Kidney epithelial cell (primary cell): ENCODE measurements around the gene ASAP3. TPM values are rescaled to one million over a fixed set of nuclear protein-coding genes. Genes with fewer than 3 reads are reported as not detected.

Experiments
- DNase-seq: peaks from one replicate; pipeline ENCODE4 v3.0.0-alpha.2; 2010; ENCODE audit warnings: low read depth
- H3K27me3 ChIP-seq: 2 replicates; pipeline ENCODE4 v1.6.0; 2011; ENCODE audit warnings: low read length; ENCODE audit not compliant: control insufficient read depth, insufficient read depth
- H3K36me3 ChIP-seq: 2 replicates; pipeline ENCODE4 v1.5.1; 2011; ENCODE audit warnings: low read length; ENCODE audit not compliant: control insufficient read depth, insufficient read depth
- H3K4me3 ChIP-seq: 2 replicates; pipeline ENCODE4 v1.5.1; 2011; ENCODE audit warnings: low read depth, mild to moderate bottlenecking, control low read depth, low read length
- CTCF ChIP-seq: IDR thresholded peaks from 2 replicates; pipeline ENCODE4 v1.5.1; 2011; ENCODE audit warnings: mild to moderate bottlenecking, moderate library complexity, low read length, control low read depth, inconsistent platforms; ENCODE audit not compliant: insufficient read depth, poor library complexity, severe bottlenecking
- total RNA-seq: library from RNA; depleted of rRNA; stranded (reverse); fragments of >200 nt; gene quantifications from 2 replicates; pipeline ENCODE4 v1.2.3, GENCODE V29; 2015

ASAP3 gene
- total RNA-seq, 1 donor from 2014 or later = 17.7 TPM

- Histone ChIP-seq H3K36me3 (no peaks in the 10 kb centered on the region), H3K27me3 (no peaks in the 10 kb centered on the region), H3K4me3 (no peak overlapping the region)
- no peak for TF ChIP-seq CTCF
- DNase-seq = no peak
These were observed 33.1 kb downstream of the ASAP3 start for GRCh38 chr1:23450894-23451293.

GRCh38 chr1:23449958-23450357 lies 34.0 kb downstream of the ASAP3 start:
- no peak for DNase-seq
- no peaks in the 10 kb centered on the region for H3K27me3 ChIP-seq
- no peaks in the 10 kb centered on the region for H3K36me3 ChIP-seq
- TF ChIP-seq CTCF = no peak
- H3K4me3 ChIP-seq = no peak overlapping the region

- H3K27me3 ChIP-seq = no peaks in the 10 kb centered on the region
- DNase-seq = no peak
- H3K36me3 ChIP-seq = no peaks in the 10 kb centered on the region
- no peak overlapping the region for H3K4me3 ChIP-seq
- TF ChIP-seq CTCF = no peak
These were observed 34.7 kb downstream of the ASAP3 start for GRCh38 chr1:23449306-23449705.

GRCh38 chr1:23448846-23449245 lies 35.1 kb downstream of the ASAP3 start:
- Histone ChIP-seq H3K4me3 (no peak overlapping the region), H3K27me3 (no peaks in the 10 kb centered on the region), H3K36me3 (no peaks in the 10 kb centered on the region)
- no peak for TF ChIP-seq CTCF
- no peak for DNase-seq

GRCh38 chr1:23446661-23447310 lies 37.2 kb downstream of the ASAP3 start:
- no peak overlapping the region for H3K4me3 ChIP-seq
- no peak for DNase-seq
- no peaks in the 10 kb centered on the region for H3K36me3 ChIP-seq
- TF ChIP-seq CTCF = no peak
- no peaks in the 10 kb centered on the region for H3K27me3 ChIP-seq
